ENCODE measurements around the gene ALOX15B. TPM values are rescaled to one million over a fixed set of nuclear protein-coding genes. Genes with fewer than 3 reads are reported as not detected.
"Not testable (repeated sequence)": the region's sequence is repeated elsewhere in the genome, so short reads cannot be mapped to it uniquely, and the experiment has no call there.

ALOX15B gene
- polyA plus RNA-seq, 3 donors = 1.2 to 2.0 (median 1.5) TPM

DNA sequence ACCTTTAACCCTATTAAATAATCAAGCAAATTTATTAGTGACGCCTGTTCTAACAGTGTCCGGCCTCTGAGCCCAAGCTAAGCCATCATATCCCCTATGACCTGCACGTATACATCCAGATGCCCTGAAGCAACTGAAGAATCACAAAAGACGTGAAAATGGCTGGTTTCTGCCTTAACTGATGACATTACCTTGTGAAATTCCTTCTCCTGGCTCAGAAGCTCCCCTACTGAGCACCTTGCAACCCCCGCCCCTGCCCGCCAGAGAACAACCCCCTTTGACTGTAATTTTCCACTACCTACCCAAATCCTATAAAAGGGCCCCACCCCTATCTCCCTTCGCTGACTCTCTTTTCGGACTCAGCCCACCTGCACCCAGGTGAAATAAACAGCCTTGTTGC, 23.0 kb downstream of the ALOX15B start:
- DNase-seq = not testable (repeated sequence)

DNA sequence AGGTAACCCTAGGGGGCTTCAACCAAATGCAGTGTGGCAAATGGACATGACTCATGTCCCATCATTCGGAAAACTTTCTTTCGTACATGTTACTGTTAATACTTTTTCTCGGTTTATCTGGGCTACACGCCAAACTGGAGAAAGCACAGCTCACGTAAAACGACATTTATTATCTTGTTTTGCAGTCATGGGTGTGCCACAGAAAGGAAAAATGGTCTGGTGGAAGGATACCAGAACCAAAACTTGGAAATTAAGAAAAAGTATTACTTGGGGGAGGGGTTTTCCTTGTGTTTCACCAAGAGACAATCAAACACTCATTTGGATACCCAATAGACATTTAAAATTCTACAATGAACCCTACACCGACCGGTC, 23.6 kb downstream of the ALOX15B start:
- DNase-seq = no peak

- DNase-seq = no peak
These were observed 24.1 kb downstream of the ALOX15B start for GRCh38 chr17:8062807-8063483.

DNA sequence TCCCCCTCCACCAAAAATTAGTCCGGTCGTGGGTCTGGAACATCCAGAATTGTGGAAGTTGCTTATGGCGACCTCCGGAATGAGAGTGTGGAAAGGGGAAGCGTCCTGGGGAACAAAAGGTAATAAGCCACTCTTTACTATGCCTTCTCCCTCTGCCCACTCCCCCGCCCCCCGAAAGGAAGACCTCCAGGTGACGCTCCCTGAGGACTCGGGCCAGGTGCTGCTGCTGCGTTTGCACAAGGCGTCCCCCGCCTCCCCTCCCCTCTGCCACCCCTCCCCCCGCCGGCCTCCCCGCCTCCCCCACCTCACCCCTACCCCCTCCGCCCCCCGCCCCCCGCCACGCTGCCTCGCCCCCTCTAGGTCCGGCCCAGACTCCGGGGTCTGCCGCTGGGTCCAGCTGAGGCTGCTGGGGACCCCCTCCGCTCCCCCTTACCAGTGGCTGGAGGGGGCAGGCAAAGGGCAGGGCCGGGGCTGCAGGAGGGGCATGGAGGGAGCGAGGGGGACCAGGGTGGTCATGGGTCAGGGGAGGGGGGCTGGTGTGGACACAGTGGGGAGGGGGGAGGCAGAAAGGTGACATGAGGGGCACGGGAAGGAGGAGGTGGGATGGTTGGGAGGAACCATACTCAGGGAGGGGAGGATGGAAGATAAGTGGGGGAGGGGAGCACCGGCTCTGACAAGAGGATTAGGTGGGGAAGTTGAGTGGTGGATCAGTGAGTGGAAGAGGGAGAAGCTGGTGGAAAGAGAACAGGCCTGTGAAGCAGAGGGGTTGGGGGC, 25.1 kb downstream of the ALOX15B start:
- no peak for DNase-seq

GRCh38 chr17:8064561-8065019, 25.7 kb downstream of the ALOX15B start:
- no peak for DNase-seq

DNA sequence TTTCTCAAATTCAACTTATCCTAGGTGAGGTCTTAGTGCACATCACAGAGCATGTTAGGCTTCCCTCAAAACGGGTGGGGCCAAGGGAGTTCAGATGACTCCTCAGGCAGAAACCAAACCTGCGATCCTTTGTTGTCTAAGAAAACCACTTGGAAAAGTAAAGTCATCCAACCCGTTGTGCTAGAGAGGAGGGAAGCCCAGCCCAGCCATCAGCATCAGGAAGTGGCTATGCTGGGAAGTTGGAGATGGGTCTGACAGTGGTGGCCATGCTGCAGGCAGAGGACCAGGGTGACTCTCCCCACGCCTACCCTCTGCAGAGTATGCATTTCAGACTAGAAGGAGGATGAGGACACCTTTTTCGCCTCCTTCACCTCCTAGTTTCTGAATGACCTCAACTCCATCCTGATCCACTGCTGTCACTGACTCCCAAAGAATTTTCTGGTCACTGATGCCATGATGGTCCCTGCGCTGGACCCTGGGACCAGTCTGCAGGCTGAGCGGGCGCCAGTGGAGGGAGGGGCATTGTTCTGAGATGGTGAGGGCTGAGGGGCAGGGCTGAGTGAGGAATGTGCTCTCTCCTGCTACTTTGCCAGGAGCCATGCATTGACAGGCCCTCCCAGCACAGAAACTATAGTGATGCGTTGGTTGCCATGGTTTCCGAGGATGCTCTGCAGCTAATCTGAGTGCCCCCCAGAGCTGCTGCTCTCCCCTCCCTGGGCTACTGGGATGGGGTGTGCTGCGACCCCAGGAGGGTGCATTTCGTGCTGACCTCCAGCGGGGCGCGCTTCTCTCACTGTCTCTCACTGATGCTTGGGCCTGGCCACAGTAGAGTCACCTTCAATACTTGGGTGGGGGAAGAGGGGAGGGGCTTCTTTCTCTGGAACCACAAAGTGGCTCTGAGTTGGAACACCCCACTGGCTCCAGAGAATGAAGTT, 28.2 kb downstream of the ALOX15B start:
- DNase-seq = no peak

DNA sequence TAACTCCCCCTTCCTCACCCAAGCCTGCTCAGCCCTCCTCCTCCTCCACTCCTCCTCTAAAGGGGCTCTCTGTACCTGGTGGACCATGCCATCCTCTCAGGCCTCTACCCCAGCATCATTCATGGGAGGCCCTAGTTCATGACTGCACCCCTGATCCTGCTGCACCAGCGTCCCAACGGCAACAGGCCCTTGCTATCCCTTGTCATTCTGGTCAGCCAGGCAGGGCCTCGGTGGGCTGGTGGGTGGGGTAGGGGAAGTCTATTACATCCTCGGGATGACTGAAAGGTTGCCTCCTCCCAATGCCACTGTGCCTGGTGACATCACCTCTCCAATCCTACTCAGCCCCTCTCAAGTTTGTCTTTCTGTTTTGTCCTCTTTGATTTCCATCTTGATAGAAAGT, 28.9 kb downstream of the ALOX15B start:
- no peak for DNase-seq

DNA sequence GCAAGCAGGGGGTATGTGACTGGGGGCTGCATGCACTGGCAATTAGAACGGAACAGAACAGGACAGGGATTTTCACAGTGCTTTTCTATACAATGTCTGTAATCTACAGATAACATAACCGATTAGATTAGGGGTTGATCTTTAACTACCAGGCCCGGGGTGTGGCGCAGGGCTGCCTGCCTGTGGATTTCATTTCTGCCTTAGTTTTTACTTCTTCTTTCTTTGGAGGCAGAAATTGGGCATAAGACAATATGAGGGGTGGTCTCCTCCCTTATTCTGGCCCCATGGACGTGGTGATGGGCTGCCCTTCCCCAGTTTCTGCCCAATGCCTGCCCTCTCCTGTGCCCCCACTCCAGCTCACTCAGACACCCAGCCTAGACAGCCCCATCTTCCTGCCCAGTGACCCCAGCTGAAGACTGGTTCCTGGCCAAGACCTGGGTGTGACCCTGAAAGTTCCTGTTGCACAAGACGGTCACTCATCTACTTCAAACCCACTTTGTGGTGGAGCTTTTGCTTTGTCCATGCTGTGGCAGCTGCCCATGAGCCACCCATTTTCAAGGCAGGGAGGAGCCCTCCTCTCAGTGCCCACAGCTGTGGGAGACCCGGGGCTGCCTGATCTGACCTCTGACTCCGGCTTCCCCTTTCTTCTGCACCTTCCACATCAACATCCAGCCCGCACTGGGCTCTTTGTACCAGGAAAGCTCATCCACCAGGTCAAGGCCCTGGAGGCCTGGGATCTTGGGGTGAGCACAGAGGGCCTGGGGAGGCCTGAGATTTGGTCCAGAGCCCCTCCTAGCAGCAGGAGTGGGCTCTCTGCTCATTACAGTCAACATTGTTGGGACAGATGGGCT, 30.1 kb downstream of the ALOX15B start:
- no peak for DNase-seq

- no peak for DNase-seq
These were observed 30.7 kb downstream of the ALOX15B start for GRCh38 chr17:8069587-8069860.

DNA sequence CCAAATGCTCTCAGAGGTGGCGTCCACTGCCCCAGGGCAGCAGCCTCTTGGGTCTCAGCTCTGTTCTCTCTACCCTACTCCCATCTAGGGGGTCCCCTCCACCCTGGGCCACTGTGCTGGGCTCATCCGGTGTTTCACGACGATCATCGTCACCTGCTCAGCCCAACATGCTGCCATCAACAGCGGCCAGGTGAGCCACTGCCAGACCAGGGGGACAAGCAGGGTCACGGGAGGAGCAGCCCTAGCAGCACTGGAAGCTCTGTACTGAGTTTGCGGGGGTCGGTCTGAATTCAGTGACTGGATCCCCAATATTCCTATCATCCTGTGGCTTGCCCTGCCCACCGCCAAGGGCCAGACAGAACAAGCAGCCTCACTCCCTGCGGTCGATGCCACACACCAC, 32.6 kb downstream of the ALOX15B start:
- DNase-seq = no peak

DNA sequence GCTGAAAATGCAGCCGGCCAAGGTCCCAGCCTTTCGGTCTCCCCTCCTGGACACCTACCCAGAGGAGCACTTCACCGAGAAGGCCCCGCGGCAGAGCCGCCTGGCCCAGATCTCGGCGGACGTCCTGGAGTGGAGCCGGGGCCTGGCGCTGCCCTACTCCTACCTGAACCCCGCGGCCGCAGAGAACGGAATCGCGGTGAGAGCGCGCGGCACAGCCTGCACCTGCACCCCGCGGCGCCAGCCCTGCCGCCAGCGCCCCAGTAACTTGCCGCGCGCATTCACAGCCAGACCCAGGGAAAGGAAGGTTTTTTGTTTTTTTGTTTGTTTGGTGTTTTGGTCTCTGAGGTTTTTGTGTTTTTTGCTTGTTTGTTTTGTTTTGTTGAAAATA, 33.5 kb downstream of the ALOX15B start:
- no peak for DNase-seq

GRCh38 chr17:8072729-8073461, 34.0 kb downstream of the ALOX15B start:
- DNase-seq = no peak

- DNase-seq = peak; percentile 62
These were observed 35.0 kb downstream of the ALOX15B start for GRCh38 chr17:8073627-8074484.

GRCh38 chr17:8074554-8074953, 35.7 kb downstream of the ALOX15B start:
- DNase-seq = no peak

DNA sequence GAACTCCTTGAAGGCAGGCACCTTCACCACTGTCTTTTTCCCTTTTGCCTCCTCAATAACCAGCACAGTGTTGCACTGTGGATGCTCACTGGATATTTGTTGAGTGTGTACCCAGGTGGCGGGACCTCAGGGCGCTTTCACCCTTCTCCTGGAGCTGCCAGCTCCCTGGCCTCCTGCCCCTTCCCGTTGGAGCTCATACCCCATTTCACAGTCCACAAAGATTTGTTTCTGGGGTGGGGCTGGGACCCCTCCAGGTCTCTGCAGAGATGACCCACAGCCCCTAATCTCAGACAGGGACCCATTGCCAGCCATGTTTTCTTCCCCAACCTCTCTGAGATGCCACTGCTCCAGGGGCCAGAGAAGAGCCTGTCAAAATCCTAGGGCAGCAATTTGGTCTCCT, 36.2 kb downstream of the ALOX15B start:
- DNase-seq = no peak

DNA sequence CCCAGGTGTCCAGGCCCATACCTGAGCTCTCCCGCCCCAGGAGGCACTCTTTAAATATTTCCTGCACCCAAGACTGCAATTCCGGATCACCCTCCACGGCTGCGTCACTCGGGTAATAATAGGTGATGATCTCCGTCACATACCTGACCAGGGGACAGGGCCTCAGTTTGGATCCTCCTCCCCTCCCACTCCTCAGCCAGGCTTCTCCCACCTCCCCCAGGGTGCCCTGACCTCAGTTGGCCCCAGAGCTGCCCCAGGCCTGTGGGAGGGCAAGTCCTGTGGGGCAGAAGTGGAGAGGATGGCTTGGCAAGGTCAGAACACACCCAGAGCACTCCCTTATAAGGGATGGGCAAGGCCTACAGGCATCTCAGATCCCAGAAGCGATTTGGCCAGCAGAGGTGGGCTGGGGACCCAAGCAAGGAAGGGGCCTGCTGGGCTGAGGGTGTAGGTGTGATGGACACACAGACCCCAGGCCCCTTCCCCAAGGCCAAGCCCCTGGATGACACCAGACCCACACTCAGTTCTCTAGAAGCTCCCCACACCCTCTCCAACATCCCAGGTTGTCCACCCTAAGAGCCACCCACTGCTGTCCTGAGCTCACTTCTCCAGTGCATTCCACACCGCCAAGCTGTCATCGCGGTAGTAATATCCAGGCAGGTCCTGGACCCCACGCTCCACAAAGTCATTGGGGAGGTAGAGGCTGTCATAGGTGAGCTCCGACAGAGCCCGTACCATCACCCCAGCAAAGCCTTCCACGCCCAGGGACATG, 36.9 kb downstream of the ALOX15B start:
- no peak for DNase-seq

GRCh38 chr17:8076502-8077266, 37.8 kb downstream of the ALOX15B start:
- DNase-seq = no peak

GRCh38 chr17:8077939-8078338, 39.1 kb downstream of the ALOX15B start:
- DNase-seq = not testable (repeated sequence)
